Tibial nerve (tissue), 4 donors: ENCODE measurements around the gene DYNLT2B. TPM values are rescaled to one million over a fixed set of nuclear protein-coding genes. Genes with fewer than 3 reads are reported as not detected.

Experiments
- DNase-seq, 2 donors: peaks; one replicate each; pipeline ENCODE4 v3.0.0-alpha.2; 2019; ENCODE audit warnings: low spot score in 2 of 2
- H3K27ac ChIP-seq, 4 donors: fragments of 200-600 bp; sonication (generic) in 3 of 4; one replicate each; pipeline ENCODE4 v1.5.1; 2017 to 2019; ENCODE audit warnings: mild to moderate bottlenecking in 1 of 4
- H3K27me3 ChIP-seq, 2 donors: fragments of 200-600 bp; sonication (generic) in 1 of 2; one replicate each; pipeline versions ENCODE4 v1.5.1 to v1.6.0; 2017 to 2019
- H3K36me3 ChIP-seq, 3 donors: fragments of 200-600 bp; sonication (generic); one replicate each; pipeline ENCODE4 v1.5.1; 2018 to 2019
- H3K4me1 ChIP-seq, 4 donors: fragments of 200-600 bp; sonication (generic) in 3 of 4; one replicate each; pipeline ENCODE4 v1.5.1; 2017 to 2019
- H3K4me3 ChIP-seq, 4 donors: fragments of 200-600 bp; sonication (generic) in 3 of 4; one replicate each; pipeline ENCODE4 v1.5.1; 2017 to 2019; ENCODE audit warnings: mild to moderate bottlenecking in 1 of 4, moderate library complexity in 1 of 4
- H3K9me3 ChIP-seq, 4 donors: fragments of 200-600 bp; sonication (generic) in 3 of 4; one replicate each; pipeline ENCODE4 v1.5.1; 2017 to 2019
- CTCF ChIP-seq, 5 experiments: fragments of 200-600 bp in 3 of 5; fragments of 450-650 bp in 2 of 5; sonication (generic) in 3 of 5; IDR thresholded peaks; one replicate each; pipeline ENCODE4 v1.5.1; 2016 to 2019; ENCODE audit warnings: antibody characterized with exemption in 5 of 5, mild to moderate bottlenecking in 3 of 5, moderate library complexity in 2 of 5
- EP300 ChIP-seq, 2 donors: sonication (generic); formaldehyde crosslinking; IDR thresholded peaks; one replicate each; pipeline ENCODE4 v1.6.1; 2017; ENCODE audit warnings: antibody characterized with exemption in 2 of 2, mild to moderate bottlenecking in 1 of 2
- POLR2A ChIP-seq, 2 donors: fragments of 450-650 bp; IDR thresholded peaks; one replicate each; pipeline ENCODE4 v1.6.1; 2017; ENCODE audit warnings: antibody characterized with exemption in 2 of 2, mild to moderate bottlenecking in 2 of 2, moderate library complexity in 2 of 2
- WGBS, 2 donors: methylation state at CpG; one replicate each; pipeline ENCODE4 v1.1.5; 2018; 5-methylcytosine and 5-hydroxymethylcytosine counted together
- total RNA-seq, 4 donors: library from RNA; depleted of rRNA; stranded (reverse); fragments of >200 nt; gene quantifications; one replicate each; pipeline ENCODE4 v1.1.0, GENCODE V29; 2016

The DYNLT2B gene
- total RNA-seq, 4 donors from 2014 or later: 6.9 to 15.3 (median 8.1) TPM

- H3K4me3 ChIP-seq: no peak overlapping the region
- no peaks in the 10 kb centered on the region for H3K27me3 ChIP-seq
- peaks cover 0 to 69% (median 17%) of the 10 kb centered on the region in 4 donors for H3K4me1 ChIP-seq
- 76 to 79% methylated on average over 4 of the region's 4 CpGs for WGBS, 2 donors
- TF ChIP-seq POLR2A (IDR thresholded peaks at IDR 0.05): no peak
- no peak for TF ChIP-seq CTCF (IDR thresholded peaks at IDR 0.05)
- TF ChIP-seq EP300 (IDR thresholded peaks at IDR 0.05): no peak
- H3K27ac ChIP-seq: no peak overlapping the region
- no peak for DNase-seq
- H3K9me3 ChIP-seq: no peaks in the 10 kb centered on the region
- H3K36me3 ChIP-seq: no peaks in the 10 kb centered on the region
These were observed 36.1 kb downstream of the DYNLT2B start for GRCh38 chr3:196281962-196282361.

- TF ChIP-seq POLR2A (IDR thresholded peaks at IDR 0.05) (no peak), EP300 (IDR thresholded peaks at IDR 0.05) (no peak), CTCF (IDR thresholded peaks at IDR 0.05) (no peak)
- Histone ChIP-seq H3K4me1 (peaks cover 0 to 59% (median 10%) of the 10 kb centered on the region in 4 donors), H3K4me3 (no peak overlapping the region), H3K27me3 (no peaks in the 10 kb centered on the region), H3K27ac (no peak overlapping the region), H3K9me3 (no peaks in the 10 kb centered on the region), H3K36me3 (no peaks in the 10 kb centered on the region)
- 88 to 89% methylated on average over 7 of the region's 7 CpGs for WGBS, 2 donors
- no peak for DNase-seq
These were observed 37.2 kb downstream of the DYNLT2B start for GRCh38 chr3:196280689-196281440.

GRCh38 chr3:196275126-196275525 lies 42.9 kb downstream of the DYNLT2B start:
- Histone ChIP-seq H3K36me3 (peaks cover 0 to 19% (median 0%) of the 10 kb centered on the region in 3 donors), H3K4me1 (peaks cover 0 to 25% (median 4%) of the 10 kb centered on the region in 4 donors), H3K27ac (peak overlapping the region in 1 of 4 donors; percentile 32), H3K27me3 (no peaks in the 10 kb centered on the region), H3K9me3 (no peaks in the 10 kb centered on the region), H3K4me3 (no peak overlapping the region)
- DNase-seq: no peak
- WGBS, 2 donors: 88 to 91% methylated on average over 5 of the region's 5 CpGs
- TF ChIP-seq EP300 (IDR thresholded peaks at IDR 0.05) (no peak), POLR2A (IDR thresholded peaks at IDR 0.05) (no peak), CTCF (IDR thresholded peaks at IDR 0.05) (no peak)

- Histone ChIP-seq H3K27ac (no peak overlapping the region), H3K4me3 (no peak overlapping the region), H3K27me3 (no peaks in the 10 kb centered on the region), H3K36me3 (peaks cover 0 to 24% (median 0%) of the 10 kb centered on the region in 3 donors), H3K9me3 (no peaks in the 10 kb centered on the region), H3K4me1 (peaks cover 0 to 23% (median 4%) of the 10 kb centered on the region in 4 donors)
- DNase-seq: no peak
- 81 to 89% methylated on average over 5 of the region's 5 CpGs for WGBS, 2 donors
- TF ChIP-seq POLR2A (IDR thresholded peaks at IDR 0.05): no peak
- TF ChIP-seq EP300 (IDR thresholded peaks at IDR 0.05): no peak
- no peak for TF ChIP-seq CTCF (IDR thresholded peaks at IDR 0.05)
These were observed 43.5 kb downstream of the DYNLT2B start for GRCh38 chr3:196274585-196274984.

GRCh38 chr3:196273655-196274054 lies 44.4 kb downstream of the DYNLT2B start:
- no peak for DNase-seq
- Histone ChIP-seq H3K36me3 (peaks cover 0 to 32% (median 0%) of the 10 kb centered on the region in 3 donors), H3K27me3 (no peaks in the 10 kb centered on the region), H3K27ac (no peak overlapping the region), H3K4me3 (no peak overlapping the region), H3K9me3 (no peaks in the 10 kb centered on the region), H3K4me1 (peaks cover 0 to 20% (median 6%) of the 10 kb centered on the region in 4 donors)
- no peak for TF ChIP-seq CTCF (IDR thresholded peaks at IDR 0.05)
- no peak for TF ChIP-seq POLR2A (IDR thresholded peaks at IDR 0.05)
- TF ChIP-seq EP300 (IDR thresholded peaks at IDR 0.05): no peak
- 95 to 100% methylated on average over 7 of the region's 12 CpGs for WGBS, 2 donors
